ENCODE measurements around the gene RABGAP1L. TPM values are rescaled to one million over a fixed set of nuclear protein-coding genes. Genes with fewer than 3 reads are reported as not detected.

The RABGAP1L gene
- total RNA-seq, 2 donors from 2014 or later, result 37.9 to 59.8 TPM

DNA sequence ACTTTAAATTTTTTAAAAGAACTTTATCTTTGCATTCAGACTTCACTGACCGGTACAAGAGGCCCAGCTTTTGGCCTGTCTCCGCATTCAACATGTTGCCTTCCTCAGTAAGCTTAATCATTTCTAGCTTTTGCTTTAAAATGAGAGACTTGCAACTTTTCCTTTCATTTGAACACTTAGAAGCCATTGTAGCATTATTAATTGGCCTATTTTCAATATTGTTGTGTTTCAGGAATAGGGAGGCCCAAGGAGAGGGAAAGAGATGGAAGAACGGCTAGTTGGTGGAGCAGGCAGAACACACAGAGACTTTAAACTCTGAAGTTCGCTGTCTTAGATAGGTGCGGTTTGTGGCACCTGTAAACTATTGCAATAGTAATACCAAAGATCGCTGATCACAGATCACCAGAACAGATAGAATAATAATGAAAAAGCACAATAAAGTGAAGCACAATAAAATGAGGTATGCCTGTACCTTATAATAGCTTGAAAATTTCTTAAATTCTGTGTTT, 31.4 kb downstream of the RABGAP1L start:
- no peaks in the 10 kb centered on the region for H3K27me3 ChIP-seq (replicated peaks; ENCODE audit: insufficient read depth)
- peak overlapping the region; percentile 40 for H3K4me3 ChIP-seq
- H3K9me3 ChIP-seq, result peaks cover 4% of the 10 kb centered on the region
- DNase-seq (ENCODE audit: low spot score) (no peak), ATAC-seq (ENCODE audit: insufficient number of reproducible peaks, low FRiP score, low read depth) (no peak)
- TF ChIP-seq, protein P1, sequence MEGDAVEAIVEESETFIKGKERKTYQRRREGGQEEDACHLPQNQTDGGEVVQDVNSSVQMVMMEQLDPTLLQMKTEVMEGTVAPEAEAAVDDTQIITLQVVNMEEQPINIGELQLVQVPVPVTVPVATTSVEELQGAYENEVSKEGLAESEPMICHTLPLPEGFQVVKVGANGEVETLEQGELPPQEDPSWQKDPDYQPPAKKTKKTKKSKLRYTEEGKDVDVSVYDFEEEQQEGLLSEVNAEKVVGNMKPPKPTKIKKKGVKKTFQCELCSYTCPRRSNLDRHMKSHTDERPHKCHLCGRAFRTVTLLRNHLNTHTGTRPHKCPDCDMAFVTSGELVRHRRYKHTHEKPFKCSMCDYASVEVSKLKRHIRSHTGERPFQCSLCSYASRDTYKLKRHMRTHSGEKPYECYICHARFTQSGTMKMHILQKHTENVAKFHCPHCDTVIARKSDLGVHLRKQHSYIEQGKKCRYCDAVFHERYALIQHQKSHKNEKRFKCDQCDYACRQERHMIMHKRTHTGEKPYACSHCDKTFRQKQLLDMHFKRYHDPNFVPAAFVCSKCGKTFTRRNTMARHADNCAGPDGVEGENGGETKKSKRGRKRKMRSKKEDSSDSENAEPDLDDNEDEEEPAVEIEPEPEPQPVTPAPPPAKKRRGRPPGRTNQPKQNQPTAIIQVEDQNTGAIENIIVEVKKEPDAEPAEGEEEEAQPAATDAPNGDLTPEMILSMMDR (IDR thresholded peaks at IDR 0.05), result no peak
- H3K36me3 ChIP-seq, result no peaks in the 10 kb centered on the region
- H3K27ac ChIP-seq, result peak overlapping the region in 1 of 2 donors; percentile 48
- H3K4me1 ChIP-seq (ENCODE audit: control insufficient read depth in 1 of 2, low read depth in 2 of 2), result peaks cover 0 to 11% of the 10 kb centered on the region in 2 donors

DNA sequence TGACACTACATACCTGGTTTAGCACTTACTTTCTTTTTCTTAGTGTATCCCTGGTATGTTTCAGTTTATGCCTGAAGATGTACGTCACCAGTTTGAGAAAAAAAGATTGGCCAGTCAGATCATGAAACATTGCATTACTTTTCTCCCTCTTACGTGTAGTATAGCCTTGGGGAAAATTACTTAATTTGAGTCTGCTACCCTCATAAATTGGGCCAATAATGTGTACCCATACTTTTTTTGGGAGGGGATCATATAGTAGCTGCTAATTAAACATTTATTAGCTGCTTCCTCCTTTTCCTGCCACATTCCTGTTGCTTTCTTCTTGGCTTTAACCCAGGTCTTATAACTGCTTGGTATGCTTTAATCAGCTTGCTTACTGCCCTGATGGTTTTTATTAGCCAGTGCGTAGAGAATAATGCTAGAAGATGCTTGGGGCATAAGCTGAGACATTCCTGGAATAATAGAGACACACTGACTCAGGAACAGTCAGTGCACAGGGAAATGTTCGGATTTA, 32.1 kb downstream of the RABGAP1L start:
- peak overlapping the region; percentile 40 for H3K4me3 ChIP-seq
- ATAC-seq (ENCODE audit: insufficient number of reproducible peaks, low FRiP score, low read depth) (no peak), DNase-seq (ENCODE audit: low spot score) (no peak)
- TF ChIP-seq, protein P1 (IDR thresholded peaks at IDR 0.05), result no peak
- peak overlapping the region; percentile 37 to 48 for H3K27ac ChIP-seq
- no peaks in the 10 kb centered on the region for H3K36me3 ChIP-seq
- peaks cover 4% of the 10 kb centered on the region for H3K9me3 ChIP-seq
- peaks cover 0 to 11% of the 10 kb centered on the region in 2 donors for H3K4me1 ChIP-seq (ENCODE audit: control insufficient read depth in 1 of 2, low read depth in 2 of 2)
- H3K27me3 ChIP-seq (replicated peaks; ENCODE audit: insufficient read depth), result no peaks in the 10 kb centered on the region

DNA sequence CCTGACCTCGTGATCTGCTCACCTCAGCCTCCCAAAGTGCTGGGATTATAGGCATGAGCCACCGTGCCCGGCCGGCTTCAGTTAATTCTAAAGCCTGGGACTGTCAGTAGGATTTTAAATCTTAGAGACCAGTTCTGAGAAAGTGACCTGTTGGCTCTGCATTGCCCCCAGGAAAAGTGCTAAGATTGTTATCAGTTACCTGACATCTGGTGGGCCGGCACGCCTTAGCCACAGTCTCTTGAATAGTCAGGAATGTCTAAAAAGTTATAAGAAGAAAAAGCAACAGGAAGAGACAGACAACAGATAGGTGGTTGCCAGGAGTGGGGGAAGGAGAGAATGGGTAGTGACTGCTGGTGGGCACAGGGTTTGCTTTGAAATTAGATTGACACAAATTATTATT, 35.1 kb downstream of the RABGAP1L start:
- H3K4me3 ChIP-seq, result no peak overlapping the region
- DNase-seq (ENCODE audit: low spot score), result no peak
- no peak overlapping the region for H3K27ac ChIP-seq
- peaks cover 0 to 11% of the 10 kb centered on the region in 2 donors for H3K4me1 ChIP-seq (ENCODE audit: control insufficient read depth in 1 of 2, low read depth in 2 of 2)
- no peaks in the 10 kb centered on the region for H3K9me3 ChIP-seq
- TF ChIP-seq, protein P1 (IDR thresholded peaks at IDR 0.05), result no peak
- no peaks in the 10 kb centered on the region for H3K27me3 ChIP-seq (replicated peaks; ENCODE audit: insufficient read depth)
- ATAC-seq (ENCODE audit: insufficient number of reproducible peaks, low FRiP score, low read depth), result no peak
- H3K36me3 ChIP-seq, result no peaks in the 10 kb centered on the region

DNA sequence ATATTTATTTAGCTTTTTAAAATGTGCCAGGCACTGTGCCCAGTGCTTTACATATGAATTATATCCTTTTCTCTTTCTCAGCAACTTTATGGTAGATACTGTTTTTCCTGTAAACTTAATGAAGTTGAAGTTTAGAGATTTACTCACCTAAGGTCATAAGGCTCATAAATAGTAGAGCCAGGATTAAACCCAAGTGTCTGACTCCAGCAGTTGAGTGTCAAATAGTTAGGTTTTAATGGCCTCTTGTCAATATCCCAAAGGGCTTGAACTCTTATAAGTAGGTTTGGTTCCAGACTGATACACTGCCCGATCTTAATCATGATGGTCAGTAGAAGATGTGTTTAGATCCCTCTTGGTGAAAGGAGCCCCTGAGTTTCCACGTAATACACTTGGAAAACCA, 37.8 kb downstream of the RABGAP1L start:
- no peaks in the 10 kb centered on the region for H3K36me3 ChIP-seq
- no peak overlapping the region for H3K4me3 ChIP-seq
- ATAC-seq (ENCODE audit: insufficient number of reproducible peaks, low FRiP score, low read depth), result no peak
- peaks cover 0 to under 1% of the 10 kb centered on the region in 2 donors for H3K4me1 ChIP-seq (ENCODE audit: control insufficient read depth in 1 of 2, low read depth in 2 of 2)
- TF ChIP-seq, protein P1 (IDR thresholded peaks at IDR 0.05), result no peak
- no peaks in the 10 kb centered on the region for H3K9me3 ChIP-seq
- no peaks in the 10 kb centered on the region for H3K27me3 ChIP-seq (replicated peaks; ENCODE audit: insufficient read depth)
- no peak overlapping the region for H3K27ac ChIP-seq
- no peak for DNase-seq (ENCODE audit: low spot score)

DNA sequence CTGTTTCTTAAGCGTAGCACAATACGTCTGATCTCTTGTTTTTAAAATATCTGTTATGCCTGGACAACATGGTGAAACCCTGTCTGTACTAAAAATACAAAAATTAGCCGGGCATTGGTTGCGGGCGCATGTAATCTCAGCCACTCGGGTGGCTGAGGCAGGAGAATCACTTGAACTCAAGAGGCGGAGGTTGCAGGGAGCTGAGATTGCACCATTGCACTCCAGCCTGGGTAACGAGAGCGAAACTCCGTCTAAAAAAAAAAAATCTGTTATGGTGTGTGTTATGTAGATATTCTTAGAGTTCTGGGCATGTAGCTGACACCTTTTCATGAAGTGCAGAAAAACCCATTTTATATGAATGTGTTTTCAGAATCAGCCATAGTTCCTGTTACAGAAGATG, 38.2 kb downstream of the RABGAP1L start:
- no peaks in the 10 kb centered on the region for H3K9me3 ChIP-seq
- ATAC-seq (ENCODE audit: insufficient number of reproducible peaks, low FRiP score, low read depth) (no peak), DNase-seq (ENCODE audit: low spot score) (no peak)
- H3K4me3 ChIP-seq, result no peak overlapping the region
- H3K27ac ChIP-seq, result no peak overlapping the region
- H3K4me1 ChIP-seq (ENCODE audit: control insufficient read depth in 1 of 2, low read depth in 2 of 2), result no peaks in the 10 kb centered on the region
- no peaks in the 10 kb centered on the region for H3K27me3 ChIP-seq (replicated peaks; ENCODE audit: insufficient read depth)
- no peaks in the 10 kb centered on the region for H3K36me3 ChIP-seq
- TF ChIP-seq, protein P1 (IDR thresholded peaks at IDR 0.05), result no peak

Data from thoracic aorta (tissue), 2 donors.